ENCODE measurements around the gene CDK16.

Gene CDK16

GRCh38 chrX:47228550-47229270 is 10.2 kb downstream of the CDK16 start:
- no peak for TF ChIP-seq CREB5 (CRISPR knock-in tag; IDR thresholded peaks at IDR 0.05; ENCODE audit: low read depth)
- TF ChIP-seq ZNF565 (CRISPR knock-in tag; conservative IDR thresholded peaks at IDR 0.05; ENCODE audit: low read depth) = no peak
- TF ChIP-seq ZFP30 (CRISPR knock-in tag; IDR thresholded peaks at IDR 0.05) = no peak
- TF ChIP-seq CSRNP3 (CRISPR knock-in tag; IDR thresholded peaks at IDR 0.05) = no peak
- no peak for TF ChIP-seq ISL1 (CRISPR knock-in tag; IDR thresholded peaks at IDR 0.05)
- TF ChIP-seq ZNF8 (CRISPR knock-in tag; IDR thresholded peaks at IDR 0.05) = no peak
- TF ChIP-seq POU6F1 (CRISPR knock-in tag; IDR thresholded peaks at IDR 0.05; ENCODE audit: borderline replicate concordance, low read depth) = no peak
- no peak for TF ChIP-seq ESRRG (CRISPR knock-in tag; IDR thresholded peaks at IDR 0.05)
- no peak for TF ChIP-seq RARB (CRISPR knock-in tag; IDR thresholded peaks at IDR 0.05)
- TF ChIP-seq TOX (CRISPR knock-in tag; IDR thresholded peaks at IDR 0.05; ENCODE audit: borderline replicate concordance) = no peak
- TF ChIP-seq TSHZ2 (CRISPR knock-in tag; IDR thresholded peaks at IDR 0.05) = no peak
- no peak for TF ChIP-seq ARNTL (CRISPR knock-in tag; IDR thresholded peaks at IDR 0.05; ENCODE audit: borderline replicate concordance, low read depth)
- TF ChIP-seq TCF4 (CRISPR knock-in tag; IDR thresholded peaks at IDR 0.05; ENCODE audit: borderline replicate concordance) = no peak
- TF ChIP-seq BACH2 (CRISPR knock-in tag; IDR thresholded peaks at IDR 0.05; ENCODE audit: borderline replicate concordance) = no peak

GRCh38 chrX:47229427-47229826 is 10.9 kb downstream of the CDK16 start:
- no peak for ATAC-seq
- TF ChIP-seq ZFP3 (CRISPR knock-in tag; IDR thresholded peaks at IDR 0.05) = no peak
- no peak for TF ChIP-seq CSRNP3 (CRISPR knock-in tag; IDR thresholded peaks at IDR 0.05)
- no peak for TF ChIP-seq TOX (CRISPR knock-in tag; IDR thresholded peaks at IDR 0.05; ENCODE audit: borderline replicate concordance)
- no peak for TF ChIP-seq OSR1 (CRISPR knock-in tag; IDR thresholded peaks at IDR 0.05)
- TF ChIP-seq TSHZ2 (CRISPR knock-in tag; IDR thresholded peaks at IDR 0.05) = no peak
- no peak for TF ChIP-seq ZFP30 (CRISPR knock-in tag; IDR thresholded peaks at IDR 0.05)
- TF ChIP-seq BACH2 (CRISPR knock-in tag; IDR thresholded peaks at IDR 0.05; ENCODE audit: borderline replicate concordance) = no peak
- TF ChIP-seq CREB5 (CRISPR knock-in tag; IDR thresholded peaks at IDR 0.05; ENCODE audit: low read depth) = no peak
- TF ChIP-seq SNAI2 (CRISPR knock-in tag; IDR thresholded peaks at IDR 0.05) = no peak
- TF ChIP-seq ZNF565 (CRISPR knock-in tag; conservative IDR thresholded peaks at IDR 0.05; ENCODE audit: low read depth) = no peak
- no peak for TF ChIP-seq PATZ1 (CRISPR knock-in tag; IDR thresholded peaks at IDR 0.05; ENCODE audit: borderline replicate concordance)
- no peak for TF ChIP-seq CSDC2 (CRISPR knock-in tag; IDR thresholded peaks at IDR 0.05)

More at GRCh38 chrX:47228550-47229270, 10.2 kb downstream of the CDK16 start:
- no peak for ATAC-seq

Data from SK-N-SH treated with all-trans-retinoic acid at 6 μM for 48 hours (cell line).